Activated CD4-positive, alpha-beta T cell treated with anti-CD3 and anti-CD28 coated beads, Interleukin-2, Interleukin-4, amounts not matched to agents 100 ng/mL and 50 ng/mL, durations not matched to agents 16 hours and 8 hours (primary cell): ENCODE results near the gene MBOAT2.
"Not testable (repeated sequence)": the region's sequence is repeated elsewhere in the genome, so short reads cannot be mapped to it uniquely, and the experiment has no call there.

Source experiments
- DNase-seq: peaks from one replicate; pipeline ENCODE4 v3.0.0-alpha.2; 2020; ENCODE audit warnings: low spot score

Gene MBOAT2

GRCh38 chr2:8954990-8955389 is 48.5 kb downstream of the MBOAT2 start:
- no peak for DNase-seq

- DNase-seq = no peak
These were observed 50.0 kb downstream of the MBOAT2 start for GRCh38 chr2:8953525-8953924.

- DNase-seq = no peak
These were observed 63.9 kb downstream of the MBOAT2 start for GRCh38 chr2:8939486-8940114.

GRCh38 chr2:8938384-8938783 is 65.1 kb downstream of the MBOAT2 start:
- no peak for DNase-seq

GRCh38 chr2:8935982-8936381 is 67.5 kb downstream of the MBOAT2 start:
- no peak for DNase-seq

GRCh38 chr2:8934338-8934737 is 69.1 kb downstream of the MBOAT2 start:
- no peak for DNase-seq

- no peak for DNase-seq
These were observed 70.8 kb downstream of the MBOAT2 start for GRCh38 chr2:8932702-8933101.

- not testable (repeated sequence) for DNase-seq
These were observed 73.3 kb downstream of the MBOAT2 start for GRCh38 chr2:8930185-8930584.

- DNase-seq = no peak
These were observed 74.4 kb downstream of the MBOAT2 start for GRCh38 chr2:8929128-8929527.

- DNase-seq = no peak
These were observed 75.7 kb downstream of the MBOAT2 start for GRCh38 chr2:8927510-8928455.

- no peak for DNase-seq
These were observed 77.1 kb downstream of the MBOAT2 start for GRCh38 chr2:8926356-8926755.

GRCh38 chr2:8925411-8925810 is 78.1 kb downstream of the MBOAT2 start:
- DNase-seq = no peak

GRCh38 chr2:8923183-8923582 is 80.3 kb downstream of the MBOAT2 start:
- DNase-seq = no peak

- DNase-seq = no peak
These were observed 81.1 kb downstream of the MBOAT2 start for GRCh38 chr2:8922431-8922830.

- DNase-seq = no peak
These were observed 85.1 kb downstream of the MBOAT2 start for GRCh38 chr2:8918412-8918811.

- no peak for DNase-seq
These were observed 87.5 kb downstream of the MBOAT2 start for GRCh38 chr2:8915941-8916340.

GRCh38 chr2:8913767-8914166 is 89.7 kb downstream of the MBOAT2 start:
- not testable (repeated sequence) for DNase-seq

- no peak for DNase-seq
These were observed 95.7 kb downstream of the MBOAT2 start for GRCh38 chr2:8907764-8908288.

GRCh38 chr2:8903924-8904323 is 99.6 kb downstream of the MBOAT2 start:
- DNase-seq = not testable (repeated sequence)

GRCh38 chr2:8902757-8903156 is 100.7 kb downstream of the MBOAT2 start:
- DNase-seq = not testable (repeated sequence)

- DNase-seq = not testable (repeated sequence)
These were observed 106.3 kb downstream of the MBOAT2 start for GRCh38 chr2:8897206-8897605.

- not testable (repeated sequence) for DNase-seq
These were observed 106.8 kb downstream of the MBOAT2 start for GRCh38 chr2:8896671-8897070.
